Putamen (tissue), 1 donor: ENCODE results near the gene KLHDC4.
"Not testable (repeated sequence)": the region's sequence is repeated elsewhere in the genome, so short reads cannot be mapped to it uniquely, and the experiment has no call there.

Experiments used
- DNase-seq: peaks from one replicate; pipeline ENCODE4 v3.0.0-alpha.2; 2016; ENCODE audit warnings: low spot score

KLHDC4 gene

DNA sequence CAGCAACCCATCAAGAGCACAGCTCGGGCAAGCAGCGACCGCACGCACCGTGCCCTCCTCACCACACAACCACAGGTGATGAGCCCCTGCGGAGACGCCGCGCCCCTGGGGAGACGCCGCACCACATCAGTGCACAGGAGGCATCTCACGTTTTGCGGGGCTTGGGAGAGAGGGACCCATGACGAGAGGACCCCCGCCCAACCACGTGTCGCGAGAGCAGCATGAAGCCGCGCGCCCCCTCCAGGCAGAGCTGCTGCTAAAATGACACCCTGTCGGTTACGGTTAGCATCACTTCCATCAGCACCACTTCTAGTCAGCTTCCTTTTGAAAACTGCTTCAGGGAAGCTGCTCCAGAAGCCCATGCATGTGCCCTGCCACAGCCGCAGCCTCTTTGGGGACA, 45.3 kb downstream of the KLHDC4 start:
- DNase-seq: no peak

DNA sequence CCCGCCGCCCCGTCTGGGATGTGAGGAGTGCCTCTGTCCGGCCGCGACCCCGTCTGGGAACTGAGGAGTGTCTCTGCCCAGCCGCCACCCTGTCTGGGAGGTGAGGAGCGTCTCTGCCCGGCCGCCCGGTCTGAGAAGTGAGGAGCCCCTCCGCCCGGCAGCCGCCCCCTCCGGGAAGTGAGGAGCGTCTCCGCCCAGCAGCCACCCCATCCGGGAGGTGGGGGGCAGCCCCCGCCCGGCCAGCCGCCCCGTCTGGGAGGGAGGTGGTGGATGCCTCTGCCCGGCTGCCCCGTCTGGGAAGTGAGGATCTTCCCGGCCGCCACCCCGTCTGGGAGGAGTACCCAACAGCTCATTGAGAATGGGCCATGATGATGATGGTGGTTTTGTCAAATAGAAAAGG, 47.0 kb downstream of the KLHDC4 start:
- DNase-seq: not testable (repeated sequence)

DNA sequence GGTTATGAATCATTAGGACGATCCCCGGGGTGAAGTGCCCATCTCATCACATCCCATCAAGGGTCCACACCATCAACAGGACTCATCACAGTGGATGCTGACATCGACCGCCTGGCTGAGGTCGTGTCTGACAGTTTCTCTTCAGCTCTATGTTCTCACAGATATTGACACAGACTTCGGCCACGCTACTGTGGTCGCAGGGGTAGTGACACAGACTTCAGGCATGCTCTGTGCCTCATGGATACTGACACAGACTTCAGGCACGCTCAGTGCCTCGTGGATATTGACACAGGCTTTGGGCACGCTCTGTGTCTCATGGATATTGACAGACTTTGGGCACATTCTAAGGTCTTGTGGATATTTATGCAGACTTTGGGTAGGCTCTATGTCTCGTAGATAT, 50.1 kb downstream of the KLHDC4 start:
- DNase-seq: no peak

DNA sequence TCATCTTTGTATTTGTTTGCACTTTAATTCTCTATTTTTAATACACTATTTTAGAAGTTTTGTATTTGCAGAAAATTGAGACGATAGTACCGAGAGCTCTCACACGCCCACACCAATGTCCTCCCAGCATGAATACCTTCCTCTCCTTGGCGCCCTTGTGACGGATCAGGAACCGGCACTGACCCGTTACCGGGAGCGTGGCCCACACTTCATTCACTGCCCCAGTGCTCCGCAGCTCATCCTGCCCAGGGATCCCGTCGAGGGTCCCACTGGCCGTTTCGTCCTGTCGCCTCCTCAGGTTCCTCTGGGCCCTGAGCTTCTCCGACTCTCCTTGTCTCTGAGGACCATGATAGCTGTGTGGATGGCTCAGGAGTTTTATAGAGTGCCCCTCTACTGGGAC, 50.6 kb downstream of the KLHDC4 start:
- DNase-seq: no peak

DNA sequence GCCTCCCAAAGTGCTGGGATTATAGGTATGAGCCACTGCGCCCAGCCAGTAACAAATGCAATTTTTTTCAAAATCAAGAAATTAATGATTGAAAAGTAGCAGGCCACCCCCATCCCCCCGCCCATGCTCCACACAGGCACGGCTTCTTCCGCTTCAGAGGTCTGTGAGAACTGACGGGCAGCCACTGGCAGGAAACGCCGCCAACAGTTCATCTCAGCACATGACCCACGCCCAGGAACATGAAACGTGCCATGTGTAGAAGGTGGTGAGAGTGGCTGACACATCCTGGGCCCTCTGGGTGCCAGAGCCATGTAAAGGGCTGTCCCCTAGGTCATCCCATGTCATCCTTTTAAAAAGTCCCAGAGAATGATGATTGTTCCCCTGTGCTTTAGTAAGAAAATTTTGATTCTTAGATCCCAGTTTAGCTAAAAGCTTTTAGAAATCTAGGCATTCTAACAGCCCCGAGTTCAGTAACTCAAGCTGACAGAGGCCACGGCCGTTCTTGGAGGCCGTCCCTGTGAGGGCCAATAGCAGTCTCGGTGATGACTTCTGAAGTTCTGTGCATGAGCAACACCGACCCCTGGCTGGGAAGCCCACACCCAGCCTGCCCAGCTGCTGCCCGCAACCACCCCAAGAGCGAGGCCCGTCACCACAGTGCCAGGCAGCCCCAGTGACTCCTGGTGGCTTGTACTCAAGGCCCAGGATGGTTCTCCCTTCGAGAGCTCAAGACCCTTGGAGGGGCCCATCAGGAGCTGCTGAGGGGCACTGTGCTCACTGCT, 52.1 kb downstream of the KLHDC4 start:
- DNase-seq: no peak

DNA sequence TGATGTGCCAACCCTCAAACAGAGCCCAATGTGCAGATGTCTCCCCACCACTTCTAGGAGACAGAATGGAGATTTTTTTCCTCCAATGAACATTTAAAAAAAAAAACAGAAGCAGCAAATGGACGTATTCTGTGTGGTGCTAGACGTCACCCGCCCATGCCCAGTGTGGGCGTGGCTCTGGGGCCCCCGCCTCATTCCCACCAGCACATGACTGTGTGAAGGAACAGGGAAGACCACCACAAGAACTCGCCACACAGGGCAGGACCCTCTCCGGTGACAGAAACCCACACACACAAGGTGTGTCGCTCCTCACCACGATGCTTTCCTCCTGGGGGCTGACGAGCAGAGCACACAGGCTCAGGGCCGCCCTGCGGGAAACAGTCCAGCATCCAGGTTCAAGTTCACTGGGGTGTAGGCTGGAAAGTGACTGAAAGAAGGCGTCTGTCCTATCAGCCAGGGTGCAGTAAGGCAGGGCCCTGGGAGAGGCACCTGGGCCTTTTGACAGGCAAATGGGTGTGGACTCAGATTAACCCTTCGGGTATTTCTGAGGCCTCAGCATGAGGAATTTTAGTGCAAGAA, 53.5 kb downstream of the KLHDC4 start:
- no peak for DNase-seq

DNA sequence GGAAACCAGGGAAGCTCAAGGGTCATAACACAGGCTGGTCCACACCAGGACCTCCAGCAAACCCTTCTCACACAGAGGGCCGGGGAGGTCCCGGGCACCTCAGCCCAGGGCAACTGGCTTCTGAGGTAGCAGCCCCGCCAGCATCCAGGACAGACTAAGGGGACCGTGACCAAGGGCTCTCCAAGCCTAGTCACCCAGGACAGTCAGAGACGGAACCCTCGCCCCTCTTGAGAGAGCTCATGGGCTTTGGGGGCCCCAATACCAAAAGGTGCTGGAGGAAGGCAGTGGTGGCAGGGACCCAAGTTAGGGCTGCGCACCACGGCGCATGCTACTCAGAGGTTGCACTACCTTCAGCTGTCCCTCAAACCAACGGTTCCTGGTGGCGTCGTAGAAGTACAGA, 54.9 kb downstream of the KLHDC4 start:
- no peak for DNase-seq

DNA sequence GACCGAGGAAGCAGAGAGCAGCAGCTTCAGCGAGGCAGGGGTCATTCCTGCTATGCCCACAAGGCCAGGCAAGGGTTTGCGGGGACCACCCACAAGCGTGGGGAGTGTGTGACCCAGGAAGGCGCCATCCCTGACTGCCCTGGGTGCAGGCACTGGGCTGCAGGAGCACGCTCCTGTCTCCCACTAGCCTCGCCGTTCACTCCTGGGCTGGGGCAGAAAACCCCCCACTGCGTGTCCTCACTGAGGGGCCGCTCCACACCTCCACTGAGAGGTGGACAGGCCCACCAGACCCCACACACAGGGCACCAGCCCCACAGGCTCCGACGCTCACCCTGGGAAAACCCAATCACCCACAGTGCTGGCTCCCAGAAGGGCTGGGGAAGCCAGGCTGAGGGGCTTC, 56.1 kb downstream of the KLHDC4 start:
- DNase-seq: no peak

DNA sequence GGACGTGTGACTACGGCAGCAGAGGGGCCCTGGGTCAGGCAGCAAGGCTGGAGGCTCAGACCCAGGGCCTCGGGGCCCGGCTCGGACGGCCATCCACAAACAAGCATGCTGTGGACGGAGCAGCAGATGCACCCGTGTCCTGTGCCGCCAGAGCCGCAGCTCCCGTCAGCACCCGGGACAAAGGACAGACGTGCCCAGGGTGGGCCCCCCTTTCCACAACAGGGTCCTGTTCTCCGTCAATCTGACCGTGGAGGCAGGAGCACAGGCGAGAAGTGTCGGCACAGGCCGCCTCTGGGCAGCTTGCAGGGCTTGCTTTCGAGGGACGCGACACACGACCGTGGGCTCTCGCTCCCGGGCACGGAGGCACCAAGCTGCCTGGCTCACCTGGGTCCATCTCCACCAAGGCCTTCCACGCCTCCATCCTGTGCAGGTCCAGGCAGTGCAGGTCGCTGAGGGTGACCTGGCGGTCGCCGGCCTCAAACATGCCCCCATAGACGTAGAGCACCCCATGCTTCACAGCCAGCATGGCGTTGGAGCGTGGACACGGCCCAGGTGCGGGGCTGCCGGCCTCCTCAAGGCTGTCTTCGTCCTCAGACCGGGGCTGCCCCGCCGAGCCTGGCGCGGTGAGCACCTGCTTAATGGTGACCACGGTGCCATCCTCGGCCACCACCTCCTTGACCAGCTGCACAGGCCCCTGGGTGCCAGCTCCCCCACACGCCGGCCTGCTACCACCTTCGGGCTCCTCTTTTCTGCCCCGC, 56.7 kb downstream of the KLHDC4 start:
- no peak for DNase-seq

DNA sequence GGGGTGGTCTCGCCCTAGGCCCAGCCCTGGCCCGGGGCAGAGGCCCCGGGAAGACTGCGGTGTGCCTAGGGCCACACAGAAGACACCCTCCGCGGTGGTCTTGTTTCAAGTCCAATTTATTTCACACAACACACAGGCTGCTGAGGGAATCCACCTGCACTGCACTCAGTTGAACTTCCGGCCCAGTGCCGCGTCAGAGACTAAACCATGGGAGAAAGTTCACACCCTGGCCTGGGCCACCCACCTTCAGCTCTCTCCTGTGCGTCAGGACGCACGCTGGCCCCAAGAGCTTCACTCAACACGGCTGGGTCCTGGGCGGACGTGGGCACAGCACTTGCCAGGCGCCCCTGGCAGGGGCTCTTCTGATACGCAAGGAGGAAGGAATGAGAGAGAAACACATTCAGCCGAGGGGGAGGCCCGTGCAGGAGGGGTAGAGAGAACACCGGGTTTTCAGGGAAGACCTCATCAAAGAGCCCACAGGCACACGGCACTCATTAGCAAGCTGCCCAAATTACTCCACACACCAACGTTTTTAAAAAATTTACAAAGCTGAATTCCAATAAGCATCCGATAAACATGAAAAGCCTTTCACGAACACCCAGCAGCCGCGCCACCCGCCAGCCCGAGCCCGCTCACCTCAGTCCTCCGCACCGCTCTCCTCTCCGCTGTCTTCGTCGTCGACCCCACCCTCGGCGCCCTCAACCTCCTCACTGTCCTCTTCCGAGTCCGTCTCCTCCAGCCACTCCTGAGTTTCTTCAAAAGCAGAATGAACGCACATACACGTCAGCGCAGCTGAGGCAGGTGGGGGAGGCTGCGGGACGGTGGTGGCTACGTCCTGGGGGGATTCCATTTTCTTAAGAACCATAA, 57.8 kb downstream of the KLHDC4 start:
- no peak for DNase-seq

DNA sequence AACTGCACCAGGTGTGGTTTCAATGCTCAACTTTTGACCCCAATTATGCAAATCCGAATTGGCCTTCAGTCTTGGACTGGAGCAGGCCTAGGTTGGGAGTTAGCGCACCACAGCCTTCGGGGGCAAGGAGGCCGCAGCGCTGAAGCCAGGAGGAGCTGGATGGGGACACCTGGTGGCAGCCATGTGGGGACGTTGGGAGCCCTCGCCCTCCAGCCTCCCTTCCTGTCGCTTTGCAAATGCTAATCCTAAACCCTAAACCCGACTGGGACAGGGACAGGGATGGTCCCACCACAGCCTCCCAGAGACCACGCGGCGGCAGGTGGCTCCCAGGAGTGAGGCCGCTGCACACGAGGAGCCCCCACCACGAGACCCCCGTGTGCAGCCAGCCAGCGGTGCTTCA, 58.7 kb downstream of the KLHDC4 start:
- DNase-seq: no peak

DNA sequence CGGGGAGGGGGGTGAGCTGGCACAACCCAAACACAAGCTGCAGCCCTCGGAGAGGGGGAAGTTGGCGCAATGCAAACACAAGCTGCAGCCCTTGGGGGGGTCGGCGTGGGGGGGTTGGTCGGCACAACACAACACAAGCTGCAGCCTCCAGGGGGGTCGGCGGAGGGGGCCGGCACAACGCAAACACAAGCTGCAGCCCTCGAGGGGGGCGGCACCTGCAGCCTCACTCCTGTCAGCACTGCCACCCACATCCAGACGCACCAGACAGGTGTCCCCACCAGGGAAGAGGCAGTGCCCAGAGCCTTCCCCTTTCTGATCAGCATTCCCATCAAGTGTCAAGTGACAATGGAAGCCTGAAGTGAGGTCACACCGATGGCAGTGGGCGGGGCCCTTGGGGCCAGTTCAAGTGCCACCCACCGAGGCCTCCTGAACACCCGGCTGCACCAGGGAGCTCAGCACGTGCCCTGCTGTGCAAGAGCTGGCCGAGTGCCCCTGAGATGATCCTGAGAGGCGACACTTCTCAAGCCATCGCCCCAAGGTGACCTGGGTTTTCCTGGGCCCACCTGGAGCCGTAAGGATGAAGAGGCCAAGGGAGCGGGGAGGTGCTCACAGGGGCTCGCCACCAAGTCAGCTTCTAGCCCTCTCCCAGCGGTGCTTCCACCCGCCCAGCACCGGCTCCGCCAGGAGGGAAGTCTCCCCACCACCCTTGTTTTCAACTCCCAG, 59.3 kb downstream of the KLHDC4 start:
- DNase-seq: no peak

DNA sequence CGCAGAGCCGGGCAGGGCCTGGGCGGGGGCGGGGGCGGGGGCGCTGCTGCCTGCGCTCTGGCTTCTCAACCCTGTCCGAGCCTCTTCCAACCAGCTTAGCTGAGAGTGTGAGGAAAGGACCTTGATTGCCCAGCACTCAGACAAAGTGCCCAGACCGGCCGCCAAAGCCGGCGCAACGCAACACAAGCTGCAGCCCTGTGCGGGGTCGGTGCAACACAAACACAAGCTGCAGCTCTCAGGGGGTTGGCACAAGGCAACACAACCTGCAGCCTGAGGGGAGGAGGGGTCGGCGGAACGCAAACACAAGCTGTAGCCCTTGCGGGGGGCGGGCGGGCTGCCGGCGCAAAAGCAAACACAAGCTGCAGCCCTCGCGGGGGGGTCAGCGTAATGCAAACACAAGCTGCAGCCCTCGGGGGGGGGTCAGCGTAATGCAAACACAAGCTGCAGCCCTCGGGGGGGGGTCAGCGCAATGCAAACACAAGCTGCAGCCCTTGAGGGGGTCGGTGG, 60.0 kb downstream of the KLHDC4 start:
- no peak for DNase-seq

DNA sequence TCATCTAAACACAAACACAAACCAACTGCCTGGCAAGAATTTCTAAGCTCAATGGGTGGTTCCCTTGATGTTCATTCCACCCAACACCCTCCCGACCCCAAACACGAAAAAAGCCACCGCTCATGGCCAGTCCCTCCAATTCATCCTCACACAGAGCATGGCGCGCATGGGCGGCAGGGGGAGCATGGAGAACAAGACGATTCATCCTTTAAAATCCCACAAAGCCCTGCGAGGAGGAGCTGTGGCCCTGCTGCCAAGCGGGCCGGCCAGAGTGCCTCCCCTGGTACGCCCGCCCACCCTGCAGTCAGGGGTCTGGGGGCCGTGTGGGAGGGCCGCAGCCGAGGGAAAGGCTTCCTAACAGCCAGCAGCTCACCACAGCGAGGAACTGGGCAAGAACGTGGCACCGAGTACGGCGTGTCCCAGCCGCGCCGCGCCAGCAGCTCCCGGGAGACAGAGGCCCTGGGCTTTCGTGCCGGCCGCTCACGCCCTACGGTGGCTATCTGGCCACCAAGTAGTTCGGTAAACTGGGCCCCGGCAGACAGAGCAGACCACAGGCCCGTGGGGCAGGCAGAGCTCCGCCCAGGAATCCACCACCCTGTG, 60.9 kb downstream of the KLHDC4 start:
- no peak for DNase-seq

DNA sequence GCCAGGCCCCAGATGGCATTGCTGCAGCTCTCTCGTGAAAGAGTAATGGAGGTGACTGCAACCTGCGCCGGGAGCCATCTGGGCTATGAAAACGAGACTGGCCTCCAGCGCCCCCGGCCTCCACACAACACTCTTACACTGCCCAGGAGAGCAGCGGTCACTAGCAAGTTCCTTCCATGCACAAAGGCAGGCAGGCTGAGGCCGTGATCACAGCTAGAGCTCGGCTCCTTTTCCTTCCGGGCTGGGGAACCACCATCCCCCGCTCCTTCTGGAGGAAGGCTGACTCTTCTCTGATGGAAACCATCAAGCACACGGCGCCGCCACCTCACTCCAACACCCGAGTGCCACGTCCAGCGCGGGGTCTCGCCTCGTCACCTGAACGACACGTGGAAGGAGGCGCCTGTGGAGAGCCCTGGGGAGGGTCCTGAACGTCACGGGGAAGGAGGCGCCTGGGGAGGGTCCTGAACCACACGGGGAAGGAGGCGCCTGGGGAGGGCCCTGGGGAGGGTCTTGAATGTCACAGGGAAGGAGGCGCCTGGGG, 61.9 kb downstream of the KLHDC4 start:
- no peak for DNase-seq

DNA sequence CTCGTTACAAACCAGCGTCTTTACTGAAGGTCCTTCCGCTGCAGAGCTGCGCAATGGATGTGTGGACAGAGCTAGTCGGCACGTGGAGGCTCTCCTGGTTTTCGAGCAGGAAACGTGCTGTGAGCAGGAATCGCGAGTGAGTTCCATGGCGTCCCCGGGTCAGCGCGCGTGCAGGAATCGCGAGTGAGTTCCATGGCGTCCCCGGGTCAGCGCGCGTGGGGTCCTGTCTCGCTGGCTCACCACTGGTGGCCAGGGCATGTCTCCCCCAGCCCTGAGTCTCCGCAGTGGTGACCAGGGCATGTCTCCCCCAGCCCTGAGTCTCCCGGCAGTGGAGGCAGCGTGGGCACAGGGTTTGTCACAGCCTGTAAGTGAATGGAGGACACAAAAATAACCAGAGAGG, 62.7 kb downstream of the KLHDC4 start:
- DNase-seq: no peak

DNA sequence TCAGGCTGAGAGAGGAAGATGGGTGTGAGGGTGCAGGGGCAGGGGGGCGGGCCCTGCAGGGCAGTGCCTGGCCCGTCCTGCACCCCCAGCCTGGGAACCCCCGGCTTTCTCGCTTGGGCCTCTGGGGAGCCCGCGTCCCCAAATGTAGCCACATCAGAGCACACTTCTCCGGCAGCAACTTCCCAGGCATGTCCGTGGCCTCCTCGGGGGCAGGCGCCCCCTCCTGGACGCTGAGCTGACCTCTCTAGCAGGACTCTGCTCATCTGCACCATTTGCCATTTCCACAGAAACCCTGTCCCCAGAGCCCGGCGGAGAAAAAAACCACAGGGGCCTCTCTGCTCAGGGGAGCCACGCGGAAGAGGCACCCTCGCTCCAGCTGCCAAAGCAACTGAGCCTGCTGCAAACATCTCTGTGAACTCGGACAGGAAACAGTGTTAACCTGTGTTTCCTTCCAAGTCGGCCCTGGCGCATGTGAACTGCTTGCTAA, 63.4 kb downstream of the KLHDC4 start:
- DNase-seq: no peak

DNA sequence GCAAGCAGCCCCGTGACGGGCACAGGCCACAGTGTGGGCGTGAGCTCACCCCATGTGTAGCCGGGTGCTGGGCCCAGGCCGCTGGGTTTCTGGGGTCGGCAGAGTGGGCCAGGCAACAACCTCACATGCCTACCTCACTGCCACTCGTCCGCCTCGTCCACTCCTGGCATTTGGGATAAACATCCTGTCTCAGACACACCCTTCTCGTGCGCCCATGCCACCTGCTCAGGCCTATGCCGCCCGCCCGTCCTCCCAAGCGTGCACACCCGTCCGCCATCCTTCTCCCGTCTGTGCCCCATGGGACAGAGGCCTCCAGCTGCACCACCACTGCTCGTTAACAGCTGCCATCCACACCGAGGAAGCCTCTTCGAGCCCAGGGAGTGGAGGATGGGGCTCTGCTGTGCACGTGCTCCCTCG, 64.3 kb downstream of the KLHDC4 start:
- DNase-seq: no peak

DNA sequence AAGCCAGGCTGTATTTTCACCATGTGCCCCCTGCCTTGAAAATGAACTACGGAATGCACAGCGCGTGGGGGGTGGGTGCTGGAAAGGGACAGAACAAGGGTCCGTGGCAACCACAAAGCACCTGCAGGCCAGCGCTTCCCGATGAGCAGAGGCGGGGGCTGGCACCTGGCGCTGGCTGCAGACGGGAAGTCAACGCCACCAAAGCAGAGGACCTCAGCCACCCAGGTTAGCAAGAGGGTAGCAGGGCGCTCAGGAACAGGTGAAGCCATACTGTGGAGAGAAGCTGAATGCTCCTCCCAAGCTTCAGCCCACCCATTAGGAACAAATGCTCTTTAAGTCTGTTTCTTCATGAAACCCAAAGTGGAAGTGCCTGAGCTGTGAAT, 64.7 kb downstream of the KLHDC4 start:
- no peak for DNase-seq

DNA sequence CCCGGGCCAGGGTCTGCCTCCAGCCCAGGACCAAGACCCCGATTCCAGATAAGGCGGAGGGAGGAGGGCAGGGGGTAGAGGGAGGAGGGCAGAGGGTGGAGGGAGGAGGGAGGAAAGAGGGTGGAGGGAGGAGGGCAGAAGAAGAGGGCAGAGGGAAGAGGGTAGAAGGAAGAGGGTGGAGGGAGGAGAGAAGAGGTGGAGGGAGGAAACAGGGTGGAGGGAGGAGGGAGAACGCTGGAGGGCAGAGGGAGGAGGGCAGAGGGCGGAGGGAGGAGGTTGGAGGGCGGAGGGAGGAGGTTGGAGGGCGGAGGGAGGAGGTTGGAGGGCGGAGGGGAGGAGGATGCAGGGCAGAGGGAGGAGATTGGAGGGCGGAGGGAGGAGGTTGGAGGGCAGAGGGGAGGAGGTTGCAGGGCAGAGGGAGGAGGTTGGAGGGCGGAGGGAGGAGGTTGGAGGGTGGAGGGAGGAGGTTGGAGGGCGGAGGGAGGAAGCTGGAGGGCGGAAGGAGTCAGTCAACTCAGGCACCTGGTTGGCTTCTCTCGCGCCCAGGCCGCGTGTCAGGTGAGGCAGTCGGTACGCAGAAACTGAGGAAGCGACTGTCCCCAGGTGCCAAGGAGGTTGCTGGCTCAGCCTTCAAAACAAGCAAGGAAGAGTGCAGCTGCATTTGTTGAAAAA, 65.2 kb downstream of the KLHDC4 start:
- DNase-seq: no peak
